Activated naive CD4-positive, alpha-beta T cell treated with anti-CD3 and anti-CD28 coated beads for 36 hours (primary cell): ENCODE measurements around the gene CNOT4. TPM values are rescaled to one million over a fixed set of nuclear protein-coding genes. Genes with fewer than 3 reads are reported as not detected.
A peak's percentile ranks its signal among the peaks of the same experiment; 100 is the strongest.

Source experiments
- CTCF ChIA-PET: fragments of 350-600 bp; sonication (Branson Sonifier 250); formaldehyde crosslinking; loops from one replicate; lab custom pipeline; 2021; ENCODE audit warnings: antibody characterized with exemption; lab: Charles Lee
- DNase-seq: peaks from one replicate; pipeline ENCODE4 v3.0.0-alpha.2; 2020
- H3K27ac Mint-ChIP-seq: one replicate; pipeline ENCODE4 v1.8.0; 2021; ENCODE audit warnings: mild to moderate bottlenecking, mixed read lengths
- H3K27me3 Mint-ChIP-seq: one replicate; pipeline ENCODE4 v1.8.0; 2021; ENCODE audit warnings: low read depth, mixed read lengths
- H3K36me3 Mint-ChIP-seq: one replicate; pipeline ENCODE4 v1.8.0; 2021; ENCODE audit warnings: low read depth, mixed read lengths
- H3K4me1 Mint-ChIP-seq: one replicate; pipeline ENCODE4 v1.8.0; 2021; ENCODE audit warnings: low read depth, mixed read lengths
- H3K4me3 Mint-ChIP-seq: one replicate; pipeline ENCODE4 v1.8.0; 2021; ENCODE audit warnings: mild to moderate bottlenecking, moderate library complexity, mixed read lengths
- H3K9me3 Mint-ChIP-seq: one replicate; pipeline ENCODE4 v1.8.0; 2021; ENCODE audit warnings: mixed read lengths
- intact Hi-C: fragments of 100-400 bp; cut with micrococcal nuclease; formaldehyde crosslinking; loops from one replicate; pipeline ENCODE4 v1.15.1; 2023
- total RNA-seq, 2 experiments: library from RNA; stranded (reverse); gene quantifications; one replicate each; pipeline ENCODE4 v1.2.3, GENCODE V29; 2021

The CNOT4 gene
- total RNA-seq, 2 experiments from 2014 or later, result 16.6 to 20.3 TPM

DNA sequence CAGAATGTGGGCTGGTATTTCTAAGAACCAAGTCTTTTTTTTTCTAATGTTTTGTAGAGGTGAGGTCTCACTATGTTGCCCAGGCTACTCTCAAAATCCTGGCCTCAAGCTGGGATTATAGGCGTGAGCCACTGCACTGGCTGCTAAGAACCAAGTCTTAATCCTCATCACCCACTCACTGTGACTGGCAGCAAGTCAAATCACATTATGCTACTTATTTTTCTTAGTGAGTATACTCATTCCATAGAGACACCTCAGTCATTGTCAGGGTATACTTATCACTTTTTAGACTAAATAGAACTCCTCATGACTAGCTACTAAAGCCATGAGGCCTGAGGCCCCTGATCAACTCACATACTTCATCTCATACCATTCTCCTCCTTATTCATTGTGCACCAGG is 160.2 kb downstream of the CNOT4 start:
- CTCF ChIA-PET, result no interaction called here
- H3K27me3 Mint-ChIP-seq, result no peaks in the 10 kb centered on the region
- no peak for DNase-seq
- no peak overlapping the region for H3K4me3 Mint-ChIP-seq
- no peaks in the 10 kb centered on the region for H3K9me3 Mint-ChIP-seq
- H3K36me3 Mint-ChIP-seq, result no peaks in the 10 kb centered on the region
- intact Hi-C loops, result no loop called here
- H3K27ac Mint-ChIP-seq, result no peak overlapping the region
- H3K4me1 Mint-ChIP-seq, result no peaks in the 10 kb centered on the region

DNA sequence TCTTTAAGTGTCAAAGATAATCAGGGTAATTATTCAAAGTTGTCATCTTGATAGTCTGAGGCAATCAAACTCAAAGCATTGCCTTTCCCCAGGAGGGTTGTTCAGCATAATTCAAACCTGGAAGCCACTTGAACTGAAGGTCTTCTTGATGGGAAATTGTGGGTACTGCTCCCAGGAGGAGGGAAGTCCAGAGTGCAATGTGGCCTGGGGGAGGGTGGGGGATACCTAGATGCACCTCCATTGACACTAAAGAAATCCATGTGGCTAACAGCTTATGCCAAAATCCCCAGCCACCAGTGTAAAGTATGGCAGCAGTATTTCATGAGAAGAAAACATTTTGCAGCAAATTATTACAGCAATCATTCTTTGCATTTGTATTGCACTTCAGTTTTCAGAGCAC is 161.4 kb downstream of the CNOT4 start:
- Mint-ChIP-seq H3K4me1 (no peaks in the 10 kb centered on the region), H3K4me3 (no peak overlapping the region), H3K9me3 (no peaks in the 10 kb centered on the region), H3K27ac (no peak overlapping the region), H3K36me3 (no peaks in the 10 kb centered on the region), H3K27me3 (no peaks in the 10 kb centered on the region)
- no peak for DNase-seq
- intact Hi-C loops, result no loop called here
- CTCF ChIA-PET, result interaction anchor here (1.1 to 1.4 kb wide), 2 partner anchors 13 to 68 kb away, joined by 3 to 4 read pairs; no protein-coding TSS in a partner anchor

DNA sequence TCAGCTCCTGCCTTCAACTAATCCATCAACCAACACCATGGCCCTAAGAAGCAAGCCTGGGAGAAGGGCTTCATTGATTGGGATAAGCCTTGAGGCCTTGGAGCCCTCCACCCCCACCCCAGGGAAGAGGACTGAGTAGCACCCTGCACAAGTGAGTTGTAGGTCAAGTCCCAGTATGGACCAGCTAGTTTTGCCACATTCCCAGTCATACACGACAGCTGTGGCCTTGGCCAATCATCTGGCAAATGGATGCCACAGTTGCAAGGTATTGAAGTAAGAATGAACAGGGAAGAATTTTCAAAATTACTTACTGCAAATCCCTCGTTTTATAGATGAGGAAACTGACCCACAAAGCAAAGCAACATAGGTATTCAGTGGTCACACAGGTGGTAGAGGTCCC is 166.5 kb downstream of the CNOT4 start:
- CTCF ChIA-PET, result no interaction called here
- Mint-ChIP-seq H3K4me1 (no peaks in the 10 kb centered on the region), H3K27ac (no peak overlapping the region), H3K36me3 (no peaks in the 10 kb centered on the region), H3K4me3 (no peak overlapping the region), H3K9me3 (no peaks in the 10 kb centered on the region), H3K27me3 (no peaks in the 10 kb centered on the region)
- no peak for DNase-seq
- intact Hi-C loops, result no loop called here

DNA sequence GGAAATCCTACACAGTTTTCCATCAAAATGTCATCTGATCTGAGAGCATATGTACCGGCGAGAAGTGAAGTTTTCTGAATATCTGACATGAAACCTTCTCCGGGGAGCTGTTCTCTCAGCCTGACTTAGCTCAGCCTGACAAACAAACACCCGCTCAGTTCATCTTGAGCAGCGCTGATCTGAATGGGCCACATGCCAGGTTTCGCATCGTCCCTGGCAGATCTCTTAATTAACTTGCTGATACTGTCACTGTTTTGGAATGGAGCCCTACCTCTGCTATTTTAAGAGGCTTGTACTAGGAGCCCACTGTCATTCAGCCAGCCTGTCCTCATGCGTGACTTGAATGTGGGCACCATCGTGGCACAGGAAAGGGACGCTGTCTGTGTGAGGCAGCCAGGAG is 167.0 kb downstream of the CNOT4 start:
- no peaks in the 10 kb centered on the region for H3K9me3 Mint-ChIP-seq
- CTCF ChIA-PET, result no interaction called here

DNA sequence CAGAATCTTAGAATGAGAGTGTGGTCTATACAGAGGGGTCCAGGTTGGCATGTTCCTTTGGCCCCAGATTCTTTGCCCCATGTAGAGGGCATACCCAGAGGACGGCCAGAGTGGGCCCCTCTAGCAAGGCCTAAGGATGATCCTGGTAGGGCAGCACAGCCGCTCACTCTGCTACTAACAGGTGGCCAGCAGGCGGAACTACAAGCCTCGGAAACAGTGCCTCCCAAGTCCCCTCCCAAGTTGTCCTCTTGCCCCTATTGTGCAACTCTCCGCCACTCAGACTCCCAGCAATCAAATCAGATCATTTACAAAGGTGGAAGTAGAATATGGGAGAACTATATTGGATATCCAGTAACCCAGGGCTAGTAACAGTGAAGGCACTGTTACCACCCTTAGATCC is 168.9 kb downstream of the CNOT4 start:
- DNase-seq, result no peak
- Mint-ChIP-seq H3K36me3 (no peaks in the 10 kb centered on the region), H3K4me3 (no peak overlapping the region), H3K4me1 (no peaks in the 10 kb centered on the region), H3K27ac (no peak overlapping the region), H3K27me3 (no peaks in the 10 kb centered on the region), H3K9me3 (no peaks in the 10 kb centered on the region)
- CTCF ChIA-PET, result interaction anchor here (1.9 kb wide), 1 partner anchor 60 kb away, joined by 8 read pairs; no protein-coding TSS in a partner anchor
- intact Hi-C loops, result no loop called here

More for the DNA sequence above, 167.0 kb downstream of the CNOT4 start:
- Mint-ChIP-seq H3K4me1 (no peaks in the 10 kb centered on the region), H3K27ac (no peak overlapping the region), H3K36me3 (no peaks in the 10 kb centered on the region), H3K27me3 (no peaks in the 10 kb centered on the region), H3K4me3 (no peak overlapping the region)
- no peak for DNase-seq
- intact Hi-C loops, result no loop called here

DNA sequence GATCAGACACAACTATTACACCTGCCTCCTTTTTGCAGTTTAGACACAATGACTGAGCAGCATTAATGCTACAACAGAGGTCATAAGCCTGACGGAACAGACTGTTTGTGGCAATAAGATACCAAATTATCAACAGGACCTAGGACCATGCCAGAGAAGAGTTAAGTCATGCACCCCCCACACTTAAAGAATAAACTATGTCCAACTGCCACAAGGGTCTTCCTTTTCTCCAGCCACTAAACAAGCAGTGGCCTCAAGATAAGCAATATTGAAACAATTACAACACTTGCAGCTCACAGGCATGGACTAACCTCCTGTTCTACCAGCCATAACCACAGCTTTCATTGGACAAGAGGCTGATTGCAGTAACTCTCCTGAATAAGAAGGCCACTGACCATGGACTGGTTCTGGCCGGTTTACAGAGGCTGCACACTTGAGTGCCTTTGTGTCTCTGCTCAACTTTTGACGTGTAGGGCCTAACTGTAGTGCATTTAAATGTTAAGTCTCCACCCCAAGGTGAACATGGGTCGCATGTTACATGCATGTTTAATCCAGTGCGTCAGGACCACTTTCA is 171.8 kb downstream of the CNOT4 start:
- H3K36me3 Mint-ChIP-seq, result no peaks in the 10 kb centered on the region
- no peak for DNase-seq
- no peaks in the 10 kb centered on the region for H3K27me3 Mint-ChIP-seq
- CTCF ChIA-PET, result no interaction called here
- no peak overlapping the region for H3K27ac Mint-ChIP-seq
- H3K4me1 Mint-ChIP-seq, result peaks cover 2% of the 10 kb centered on the region
- intact Hi-C loops, result no loop called here
- H3K9me3 Mint-ChIP-seq, result peaks cover 2% of the 10 kb centered on the region
- H3K4me3 Mint-ChIP-seq, result no peak overlapping the region

DNA sequence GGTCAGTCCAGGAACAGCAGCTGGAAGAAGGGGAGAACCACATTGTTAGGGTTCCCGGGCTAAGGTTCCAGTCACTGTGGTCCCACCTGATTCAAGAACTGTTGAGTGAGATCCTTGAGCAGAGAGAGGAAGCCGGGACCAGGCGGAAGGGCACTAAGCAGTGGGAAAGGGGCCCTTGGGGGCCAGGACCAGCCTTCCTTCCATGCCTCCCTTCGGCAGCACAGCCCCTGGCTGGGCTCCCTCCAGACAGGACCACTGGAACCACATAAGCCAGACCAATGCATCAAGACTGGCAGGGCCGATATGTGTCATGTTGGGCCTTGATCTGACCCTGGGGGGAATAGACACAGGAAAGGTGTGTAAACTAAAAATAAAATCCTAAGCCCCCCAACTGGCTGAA is 172.4 kb downstream of the CNOT4 start:
- intact Hi-C loops, result no loop called here
- Mint-ChIP-seq H3K4me1 (peaks cover 2% of the 10 kb centered on the region), H3K27ac (no peak overlapping the region), H3K27me3 (no peaks in the 10 kb centered on the region), H3K4me3 (no peak overlapping the region), H3K36me3 (no peaks in the 10 kb centered on the region), H3K9me3 (peaks cover 2% of the 10 kb centered on the region)
- DNase-seq, result no peak
- CTCF ChIA-PET, result no interaction called here

DNA sequence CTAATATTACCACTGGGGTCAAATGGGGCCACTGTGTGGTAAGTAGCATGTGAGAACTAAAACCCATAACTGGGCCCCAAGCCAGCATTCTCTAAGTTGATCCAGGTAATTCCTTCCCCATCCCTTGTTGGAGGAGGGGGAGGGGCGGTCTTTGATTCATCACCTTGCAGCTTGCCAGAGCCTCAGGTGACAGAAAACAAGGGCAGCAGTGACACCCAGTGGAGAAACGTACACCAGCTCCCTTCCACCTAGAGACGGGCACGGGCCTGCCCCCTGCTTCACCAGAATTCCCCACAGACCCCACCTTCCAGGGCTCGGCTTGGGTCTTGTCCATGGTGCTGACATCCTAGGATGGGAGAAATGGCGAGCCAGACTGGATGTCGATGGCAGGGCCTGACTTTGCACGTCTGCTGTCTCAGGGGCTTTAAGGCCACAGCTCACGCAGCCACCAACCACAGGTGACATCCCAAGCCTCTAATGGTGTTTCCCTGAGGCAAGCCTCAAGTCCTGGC is 174.2 kb downstream of the CNOT4 start:
- H3K4me1 Mint-ChIP-seq, result peaks cover 2% of the 10 kb centered on the region

DNA sequence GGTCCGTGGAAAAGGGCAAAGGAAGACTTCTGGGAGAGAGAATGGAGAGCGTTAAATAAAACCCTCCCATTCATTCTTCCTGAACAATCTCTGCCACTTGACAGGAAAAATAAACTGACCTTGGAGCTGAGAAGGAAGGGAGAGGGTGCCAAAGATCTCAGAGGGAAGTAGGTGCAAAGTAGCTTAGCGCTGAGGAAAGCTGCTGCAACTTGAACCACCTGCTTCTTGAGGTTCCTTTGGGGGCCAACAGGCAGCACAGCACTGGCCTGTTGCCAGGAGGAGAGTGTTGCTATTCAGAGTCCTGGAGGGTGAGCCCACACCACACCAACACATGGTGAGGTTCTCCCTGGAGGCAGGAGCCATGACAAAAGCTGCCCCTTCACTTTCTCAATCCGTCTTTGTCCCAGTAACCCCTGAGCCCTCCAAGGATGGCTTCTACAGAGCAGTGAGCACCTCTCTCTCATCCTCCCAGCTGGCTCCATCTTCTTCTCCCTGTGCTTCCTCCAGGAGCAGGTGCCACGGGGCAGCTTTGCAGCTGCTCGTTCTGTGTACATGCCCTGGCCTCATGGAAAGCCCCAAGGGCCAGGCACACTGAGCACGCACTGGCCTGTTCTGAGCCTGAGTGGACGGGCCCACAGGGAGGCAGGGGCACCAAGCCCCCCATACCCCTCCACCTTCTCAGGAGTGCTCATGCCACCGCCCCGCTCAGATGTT is 174.9 kb downstream of the CNOT4 start:
- CTCF ChIA-PET, result interaction anchor here (0.8 to 3.4 kb wide), 7 partner anchors 13 to 178 kb away, joined by 3 to 37 read pairs (median 3); no protein-coding TSS in a partner anchor
- Mint-ChIP-seq H3K9me3 (peaks cover 4% of the 10 kb centered on the region), H3K4me1 (peaks cover 2% of the 10 kb centered on the region), H3K27ac (no peak overlapping the region), H3K36me3 (no peaks in the 10 kb centered on the region), H3K4me3 (no peak overlapping the region), H3K27me3 (no peaks in the 10 kb centered on the region)
- DNase-seq, result no peak
- intact Hi-C loops, result loop anchor here (1.0 kb wide), 1 partner anchor 54 kb away; no protein-coding TSS in a partner anchor

More for the DNA sequence above, 174.2 kb downstream of the CNOT4 start:
- intact Hi-C loops, result loop anchor here (1.0 kb wide), 1 partner anchor 54 kb away; no protein-coding TSS in a partner anchor
- no peak overlapping the region for H3K27ac Mint-ChIP-seq
- no peaks in the 10 kb centered on the region for H3K36me3 Mint-ChIP-seq
- DNase-seq, result peak; percentile 73
- CTCF ChIA-PET, result interaction anchor here (0.5 to 3.4 kb wide), 10 partner anchors 12 to 581 kb away, joined by 3 to 37 read pairs (median 3); no protein-coding TSS in a partner anchor
- H3K9me3 Mint-ChIP-seq, result peaks cover 4% of the 10 kb centered on the region
- no peak overlapping the region for H3K4me3 Mint-ChIP-seq
- no peaks in the 10 kb centered on the region for H3K27me3 Mint-ChIP-seq

DNA sequence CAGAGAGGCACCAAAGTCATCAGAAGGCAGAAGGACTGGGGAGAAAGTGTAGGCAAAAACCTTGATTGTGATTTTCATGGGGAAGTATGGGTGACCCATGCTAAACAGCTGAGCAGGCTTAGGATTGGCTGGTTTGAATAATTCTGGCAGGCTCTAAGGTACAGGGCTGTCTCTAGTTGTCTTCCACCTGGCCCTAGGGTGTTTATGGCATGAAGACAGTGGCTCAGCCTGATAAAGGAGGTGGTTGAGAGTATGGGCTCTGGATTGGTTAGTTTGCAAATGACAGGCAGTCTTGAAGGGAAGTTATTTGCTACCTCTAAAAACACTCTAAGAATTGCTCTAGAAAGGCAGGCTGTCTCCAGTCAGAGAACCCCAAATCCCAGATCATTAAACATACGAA is 176.0 kb downstream of the CNOT4 start:
- intact Hi-C loops, result no loop called here
- no peaks in the 10 kb centered on the region for H3K36me3 Mint-ChIP-seq
- no peak overlapping the region for H3K27ac Mint-ChIP-seq
- peaks cover 2% of the 10 kb centered on the region for H3K4me1 Mint-ChIP-seq
- H3K9me3 Mint-ChIP-seq, result peaks cover 4% of the 10 kb centered on the region
- CTCF ChIA-PET, result interaction anchor here (3.4 kb wide), 1 partner anchor 58 kb away, joined by 31 read pairs; no protein-coding TSS in a partner anchor
- H3K27me3 Mint-ChIP-seq, result no peaks in the 10 kb centered on the region
- no peak for DNase-seq
- H3K4me3 Mint-ChIP-seq, result no peak overlapping the region

DNA sequence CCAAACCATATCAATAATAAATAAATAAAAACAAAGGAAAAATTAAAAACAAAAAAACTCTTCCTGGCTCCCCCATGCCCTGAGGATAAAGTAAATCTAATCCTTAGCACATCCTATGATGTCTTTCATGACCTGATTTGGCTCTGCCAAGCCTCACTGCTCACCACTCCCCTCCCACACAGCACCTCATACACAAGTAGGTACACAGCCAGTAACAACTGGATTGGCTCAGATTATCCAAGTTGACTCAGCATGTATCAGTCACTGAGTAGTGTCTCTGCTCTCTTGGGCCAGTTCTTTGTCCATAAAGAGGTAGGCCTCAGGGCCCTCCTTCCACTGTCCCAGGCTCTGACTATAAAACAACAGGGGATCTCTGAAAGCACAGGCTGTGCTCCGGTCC is 176.7 kb downstream of the CNOT4 start:
- no peak overlapping the region for H3K27ac Mint-ChIP-seq
- H3K4me1 Mint-ChIP-seq, result peaks cover 2% of the 10 kb centered on the region
- H3K9me3 Mint-ChIP-seq, result peaks cover 4% of the 10 kb centered on the region
- no peak for DNase-seq
- no peaks in the 10 kb centered on the region for H3K27me3 Mint-ChIP-seq
- intact Hi-C loops, result no loop called here
- H3K4me3 Mint-ChIP-seq, result no peak overlapping the region
- CTCF ChIA-PET, result no interaction called here
- H3K36me3 Mint-ChIP-seq, result no peaks in the 10 kb centered on the region

DNA sequence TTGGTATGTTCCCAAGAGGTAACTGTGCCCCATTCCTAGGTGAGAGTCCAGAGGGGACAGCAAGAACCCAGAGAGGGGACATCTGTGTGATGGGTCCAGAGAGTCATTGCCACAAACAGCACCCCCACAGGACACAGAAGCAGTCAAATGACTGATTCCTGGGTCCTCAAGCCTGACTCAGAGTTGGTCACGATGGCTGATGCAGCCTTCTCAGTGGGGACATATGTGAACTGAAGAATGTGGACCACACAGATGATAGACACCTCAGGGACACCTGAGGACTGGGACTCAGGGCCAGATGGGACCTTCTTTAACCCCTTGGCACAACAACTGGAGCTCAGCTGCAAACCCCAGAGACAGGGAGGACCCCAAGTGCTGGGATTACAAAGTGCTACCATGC is 179.8 kb downstream of the CNOT4 start:
- Mint-ChIP-seq H3K27ac (no peak overlapping the region), H3K36me3 (no peaks in the 10 kb centered on the region), H3K4me1 (peaks cover 2% of the 10 kb centered on the region), H3K9me3 (peaks cover 4% of the 10 kb centered on the region), H3K4me3 (no peak overlapping the region), H3K27me3 (no peaks in the 10 kb centered on the region)
- CTCF ChIA-PET, result no interaction called here
- intact Hi-C loops, result no loop called here
- no peak for DNase-seq
